ENCODE data around the gene TLX2.

- TF ChIP-seq, protein P1, sequence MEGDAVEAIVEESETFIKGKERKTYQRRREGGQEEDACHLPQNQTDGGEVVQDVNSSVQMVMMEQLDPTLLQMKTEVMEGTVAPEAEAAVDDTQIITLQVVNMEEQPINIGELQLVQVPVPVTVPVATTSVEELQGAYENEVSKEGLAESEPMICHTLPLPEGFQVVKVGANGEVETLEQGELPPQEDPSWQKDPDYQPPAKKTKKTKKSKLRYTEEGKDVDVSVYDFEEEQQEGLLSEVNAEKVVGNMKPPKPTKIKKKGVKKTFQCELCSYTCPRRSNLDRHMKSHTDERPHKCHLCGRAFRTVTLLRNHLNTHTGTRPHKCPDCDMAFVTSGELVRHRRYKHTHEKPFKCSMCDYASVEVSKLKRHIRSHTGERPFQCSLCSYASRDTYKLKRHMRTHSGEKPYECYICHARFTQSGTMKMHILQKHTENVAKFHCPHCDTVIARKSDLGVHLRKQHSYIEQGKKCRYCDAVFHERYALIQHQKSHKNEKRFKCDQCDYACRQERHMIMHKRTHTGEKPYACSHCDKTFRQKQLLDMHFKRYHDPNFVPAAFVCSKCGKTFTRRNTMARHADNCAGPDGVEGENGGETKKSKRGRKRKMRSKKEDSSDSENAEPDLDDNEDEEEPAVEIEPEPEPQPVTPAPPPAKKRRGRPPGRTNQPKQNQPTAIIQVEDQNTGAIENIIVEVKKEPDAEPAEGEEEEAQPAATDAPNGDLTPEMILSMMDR (conservative IDR thresholded peaks at IDR 0.05; ENCODE audit: low read depth, low read length) = no peak
- TF ChIP-seq EZH2 (IDR thresholded peaks at IDR 0.05; ENCODE audit: borderline replicate concordance, low read depth, low read length, poor library complexity, severe bottlenecking) = no peak
These were observed 17.1 kb upstream of the TLX2 start for GRCh38 chr2:74496997-74497776.
